H9 (cell line): ENCODE results near the gene PRRT1B. TPM values are rescaled to one million over a fixed set of nuclear protein-coding genes. Genes with fewer than 3 reads are reported as not detected.

Experiments
- DNase-seq: peaks from one replicate; pipeline ENCODE4 v3.0.0-alpha.2; 2017
- H2AFZ ChIP-seq: one replicate; pipeline ENCODE4 v1.6.1; 2013; ENCODE audit warnings: mild to moderate bottlenecking, low read length, control low read depth, moderate library complexity
- H2AK5ac ChIP-seq: 2 replicates; pipeline ENCODE4 v1.6.1; 2013; ENCODE audit warnings: low read length, control low read depth, mixed read lengths; ENCODE audit not compliant: insufficient read length
- H2BK120ac ChIP-seq: one replicate; pipeline ENCODE4 v1.6.1; 2013; ENCODE audit warnings: low read depth, mild to moderate bottlenecking, low read length, control low read depth, inconsistent platforms; ENCODE audit not compliant: poor library complexity, severe bottlenecking
- H2BK12ac ChIP-seq: 2 replicates; pipeline ENCODE4 v1.6.1; 2013; ENCODE audit warnings: low read length, control low read depth, mixed read lengths, low read depth; ENCODE audit not compliant: insufficient read length
- H2BK15ac ChIP-seq: 2 replicates; pipeline ENCODE4 v1.6.1; 2013; ENCODE audit warnings: low read depth, low read length, control low read depth
- H2BK20ac ChIP-seq: one replicate; pipeline ENCODE4 v1.6.1; 2013; ENCODE audit warnings: low read depth, mild to moderate bottlenecking, low read length, control low read depth, inconsistent platforms; ENCODE audit not compliant: poor library complexity, severe bottlenecking
- H2BK5ac ChIP-seq: 2 replicates; pipeline ENCODE4 v1.6.1; 2013; ENCODE audit warnings: low read length, control low read depth, mixed read lengths; ENCODE audit not compliant: insufficient read length
- H3K14ac ChIP-seq: 2 replicates; pipeline ENCODE4 v1.6.1; 2013; ENCODE audit warnings: low read length, control low read depth; ENCODE audit not compliant: insufficient read depth
- H3K18ac ChIP-seq: 2 replicates; pipeline ENCODE4 v1.6.1; 2013; ENCODE audit warnings: low read depth, mild to moderate bottlenecking, mixed read lengths, low read length, control low read depth; ENCODE audit not compliant: insufficient read length
- H3K23ac ChIP-seq: 2 replicates; pipeline ENCODE4 v1.6.1; 2013; ENCODE audit warnings: low read length, control low read depth, mixed read lengths, low read depth; ENCODE audit not compliant: insufficient read length
- H3K23me2 ChIP-seq: 2 replicates; pipeline ENCODE4 v1.6.1; 2013; ENCODE audit warnings: low read depth, mild to moderate bottlenecking, mixed read lengths, low read length, control low read depth; ENCODE audit not compliant: insufficient read length, poor library complexity, severe bottlenecking
- H3K27ac ChIP-seq: 2 replicates; pipeline ENCODE4 v1.5.1; 2013; ENCODE audit warnings: low read length, control low read depth, mixed read lengths, low read depth; ENCODE audit not compliant: insufficient read length
- H3K27me3 ChIP-seq: 2 replicates; pipeline ENCODE4 v1.6.1; 2013; ENCODE audit warnings: low read length, control low read depth, inconsistent platforms; ENCODE audit not compliant: insufficient read depth
- H3K4ac ChIP-seq: 2 replicates; pipeline ENCODE4 v1.6.1; 2013; ENCODE audit warnings: low read depth, mild to moderate bottlenecking, control low read depth, inconsistent platforms, low read length, moderate library complexity
- H3K4me1 ChIP-seq: 2 replicates; pipeline ENCODE4 v1.6.1; 2013; ENCODE audit warnings: low read length, control low read depth, inconsistent platforms; ENCODE audit not compliant: insufficient read depth
- H3K4me2 ChIP-seq: 2 replicates; pipeline ENCODE4 v1.6.1; 2013; ENCODE audit warnings: low read length, control low read depth, mixed read lengths; ENCODE audit not compliant: insufficient read length, insufficient read depth
- H3K56ac ChIP-seq: 2 replicates; pipeline ENCODE4 v1.6.1; 2013; ENCODE audit warnings: low read depth, mild to moderate bottlenecking, mixed read lengths, low read length, control low read depth; ENCODE audit not compliant: insufficient read length
- H3K79me1 ChIP-seq: 2 replicates; pipeline ENCODE4 v1.6.1; 2013; ENCODE audit warnings: low read depth, mild to moderate bottlenecking, moderate library complexity, low read length, control low read depth, inconsistent platforms; ENCODE audit not compliant: insufficient read depth, poor library complexity, severe bottlenecking
- H3K79me2 ChIP-seq: 2 replicates; pipeline ENCODE4 v1.6.1; 2013; ENCODE audit warnings: low read length, control low read depth, inconsistent platforms; ENCODE audit not compliant: insufficient read depth
- H3K9ac ChIP-seq: 2 replicates; pipeline ENCODE4 v1.6.1; 2013; ENCODE audit warnings: low read length, control low read depth, mixed read lengths; ENCODE audit not compliant: insufficient read length; ENCODE audit errors: extremely low read depth
- H3K9me3 ChIP-seq: one replicate; pipeline ENCODE4 v1.6.1; 2013; ENCODE audit warnings: low read depth, low read length, inconsistent platforms; ENCODE audit not compliant: control insufficient read depth
- H3T11ph ChIP-seq: one replicate; pipeline ENCODE4 v1.6.1; 2013; ENCODE audit warnings: mild to moderate bottlenecking, low read length, control low read depth, inconsistent platforms
- H4K20me1 ChIP-seq: one replicate; pipeline ENCODE4 v1.6.1; 2013; ENCODE audit not compliant: control insufficient read depth, insufficient read length, insufficient read depth
- H4K5ac ChIP-seq: 2 replicates; pipeline ENCODE4 v1.6.1; 2013; ENCODE audit warnings: low read depth, mild to moderate bottlenecking, mixed read lengths, low read length, control low read depth; ENCODE audit not compliant: insufficient read length
- H4K8ac ChIP-seq: replicated peaks from 2 replicates; pipeline ENCODE4 v1.6.1; 2013; ENCODE audit warnings: low read length, control low read depth, mixed read lengths, low read depth; ENCODE audit not compliant: insufficient read length
- H4K91ac ChIP-seq: 2 replicates; pipeline ENCODE4 v1.6.1; 2013; ENCODE audit warnings: low read depth, mild to moderate bottlenecking, moderate library complexity, mixed read lengths, low read length, control low read depth; ENCODE audit not compliant: insufficient read length
- H3K27ac Mint-ChIP-seq, 3 experiments: 2 replicates in 2 of 3; 3 replicates in 1 of 3; pipeline ENCODE4 v1.8.0; 2020 to 2021; ENCODE audit warnings: mixed read lengths in 3 of 3, mild to moderate bottlenecking in 1 of 3, moderate library complexity in 1 of 3
- H3K27me3 Mint-ChIP-seq: 2 replicates; pipeline ENCODE4 v1.8.0; 2021; ENCODE audit warnings: low read depth, mild to moderate bottlenecking, moderate library complexity, mixed read lengths
- H3K36me3 Mint-ChIP-seq, 3 experiments: 2 replicates in 2 of 3; 3 replicates in 1 of 3; pipeline ENCODE4 v1.8.0; 2020 to 2021; ENCODE audit warnings: low read depth in 3 of 3, mixed read lengths in 3 of 3; ENCODE audit not compliant: insufficient read depth in 1 of 3
- H3K4me1 Mint-ChIP-seq, 2 experiments: 2 replicates each; pipeline ENCODE4 v1.8.0; 2020; ENCODE audit warnings: mixed read lengths in 2 of 2
- H3K4me3 Mint-ChIP-seq, 2 experiments: 2 replicates in 1 of 2; 3 replicates in 1 of 2; pipeline ENCODE4 v1.8.0; 2020 to 2021; ENCODE audit warnings: mild to moderate bottlenecking in 2 of 2, mixed read lengths in 2 of 2, moderate library complexity in 1 of 2
- H3K9me3 Mint-ChIP-seq, 2 experiments: 2 replicates in 1 of 2; 3 replicates in 1 of 2; pipeline ENCODE4 v1.8.0; 2020; ENCODE audit warnings: mild to moderate bottlenecking in 2 of 2, mixed read lengths in 2 of 2, moderate library complexity in 1 of 2
- CTCF ChIP-seq: fragments of 200-600 bp; sonication (generic); conservative IDR thresholded peaks from 3 replicates; pipeline ENCODE4 v1.8.0; 2021; ENCODE audit warnings: antibody characterized with exemption, mild to moderate bottlenecking
- WGBS: extraction: QIAGEN DNeasy Blood & Tissue Kit; methylation state at CpG from one replicate; pipeline ENCODE4 v1.1.7; 2013; ENCODE audit warnings: missing lambda C conversion rate, low lambda C conversion rate, mixed read lengths; ENCODE audit not compliant: insufficient read length; ENCODE audit errors: extremely low coverage; 5-methylcytosine and 5-hydroxymethylcytosine counted together
- total RNA-seq: library from RNA; stranded (reverse); gene quantifications from 2 replicates; pipeline ENCODE4 v1.2.1, GENCODE V29; 2021

PRRT1B gene
- total RNA-seq, 1 experiment from 2014 or later = 1.0 TPM

- no peak for DNase-seq
- Histone ChIP-seq H2AK5ac (no peak overlapping the region), H4K91ac (no peak overlapping the region), H3K27me3 (peaks cover 5% of the 10 kb centered on the region; the same call in 1 of the 2 replicates), H3K79me2 (no peaks in the 10 kb centered on the region), H2BK5ac (no peak overlapping the region), H2BK20ac (no peak overlapping the region), H3K56ac (no peak overlapping the region), H2BK12ac (no peak overlapping the region), H3K4me2 (no peak overlapping the region), H3K23ac (no peak overlapping the region), H2AFZ (no peak overlapping the region), H3K23me2 (no peaks in the 10 kb centered on the region), H3K9me3 (no peaks in the 10 kb centered on the region), H2BK15ac (no peak overlapping the region), H4K20me1 (no peaks in the 10 kb centered on the region), H3K27ac (no peak overlapping the region), H3K14ac (no peak overlapping the region), H4K8ac (no peak overlapping the region), H3K4me1 (no peaks in the 10 kb centered on the region; the same call in 1 of the 2 replicates), H3K9ac (no peak overlapping the region), H3K18ac (no peak overlapping the region), H2BK120ac (no peak overlapping the region), H3K4ac (no peak overlapping the region), H4K5ac (no peak overlapping the region), H3K79me1 (no peaks in the 10 kb centered on the region), H3T11ph (no peak overlapping the region)
- Mint-ChIP-seq H3K4me3 (no peak overlapping the region), H3K9me3 (peaks cover 34 to 35% of the 10 kb centered on the region in 2 experiments), H3K27me3 (peaks cover 83% of the 10 kb centered on the region), H3K4me1 (peaks cover 2 to 3% of the 10 kb centered on the region in 2 experiments), H3K36me3 (peaks cover 2 to 20% (median 12%) of the 10 kb centered on the region in 3 experiments; a peak in 6 of 7 replicates), H3K27ac (no peak overlapping the region; a peak in 1 of 7 replicates)
- TF ChIP-seq CTCF = no peak
- no CpG with 5 or more reads among the region's 6 CpGs for WGBS
Observed at GRCh38 chr9:131552030-131552429, 6.7 kb downstream of the PRRT1B start.
